Mucosa of gallbladder (tissue), 1 donor: ENCODE data around the gene SLC5A2. TPM values are rescaled to one million over a fixed set of nuclear protein-coding genes. Genes with fewer than 3 reads are reported as not detected.

Source experiments
- DNase-seq: peaks from one replicate; pipeline ENCODE4 v3.0.0-alpha.2; 2020; ENCODE audit warnings: low spot score
- total RNA-seq: library from RNA; stranded (reverse); gene quantifications from one replicate; pipeline ENCODE4 v1.2.1, GENCODE V29; 2021
- donor health status: DM: no; HTN: no; CAD: no.

SLC5A2 gene
- total RNA-seq, 1 donor from 2014 or later, result 3.7 TPM

DNA sequence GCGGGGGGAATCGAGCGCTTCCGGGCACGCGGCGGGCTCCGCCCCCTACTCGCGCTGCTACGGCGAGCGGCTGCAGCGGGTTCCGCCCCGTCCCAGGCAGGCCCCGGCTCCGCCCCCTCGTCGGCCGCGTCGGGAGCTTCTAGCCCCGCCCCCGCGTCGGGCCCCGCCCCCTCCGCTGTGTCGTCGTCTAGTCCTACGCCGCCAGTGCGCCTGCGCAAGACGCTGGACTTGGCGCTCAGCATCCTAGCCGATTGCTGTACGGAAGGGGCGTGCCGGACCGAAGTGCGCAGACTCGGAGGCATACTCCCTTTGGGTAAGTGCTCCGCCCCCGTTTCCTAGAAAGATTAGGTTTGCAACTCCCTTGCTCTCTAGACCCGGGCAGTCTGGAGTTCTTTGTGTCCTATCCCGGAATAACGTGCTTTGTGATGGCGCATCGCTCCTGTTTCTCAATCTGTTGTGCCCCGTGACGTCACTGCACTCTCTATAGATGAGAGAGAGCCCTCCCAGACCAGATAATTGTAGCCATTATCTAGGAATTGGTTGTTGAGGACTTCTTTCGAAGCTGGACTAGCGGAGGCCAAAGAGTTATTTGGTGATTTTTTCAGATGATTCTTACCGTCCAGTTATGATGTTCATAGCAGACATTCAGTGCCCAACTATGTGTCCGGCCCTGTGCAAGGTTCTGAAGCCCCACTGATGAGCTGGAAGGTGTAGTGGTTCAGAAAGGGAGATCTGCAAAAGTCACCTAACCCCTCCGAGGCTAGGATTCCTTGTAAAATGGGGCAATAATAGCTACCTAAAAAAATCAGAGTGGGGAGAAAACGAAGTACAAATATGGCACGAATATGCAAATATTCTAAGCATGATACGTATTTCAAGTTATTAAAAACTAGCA is 23.0 kb upstream of the SLC5A2 start:
- peak; percentile 100 for DNase-seq

DNA sequence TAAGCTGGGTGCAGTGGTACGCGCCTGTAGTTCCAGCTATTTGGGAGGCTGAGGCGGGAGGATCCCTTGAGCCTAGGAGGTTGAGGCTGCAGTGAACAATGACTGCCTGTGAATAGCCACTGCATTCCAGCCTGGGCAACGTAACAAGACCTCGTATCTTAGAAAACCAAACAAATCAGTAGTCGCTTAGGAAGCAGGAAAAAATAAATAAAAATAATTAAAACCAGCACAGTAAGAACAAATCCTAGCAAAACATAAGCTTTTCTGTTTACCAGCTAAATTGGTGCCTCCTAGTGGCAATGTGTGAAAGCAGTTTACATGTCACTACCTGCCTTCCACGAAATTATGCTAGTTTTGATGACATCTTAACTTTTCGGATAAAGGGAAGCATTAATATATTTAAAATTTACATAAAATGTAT is 22.3 kb upstream of the SLC5A2 start:
- DNase-seq, result no peak

DNA sequence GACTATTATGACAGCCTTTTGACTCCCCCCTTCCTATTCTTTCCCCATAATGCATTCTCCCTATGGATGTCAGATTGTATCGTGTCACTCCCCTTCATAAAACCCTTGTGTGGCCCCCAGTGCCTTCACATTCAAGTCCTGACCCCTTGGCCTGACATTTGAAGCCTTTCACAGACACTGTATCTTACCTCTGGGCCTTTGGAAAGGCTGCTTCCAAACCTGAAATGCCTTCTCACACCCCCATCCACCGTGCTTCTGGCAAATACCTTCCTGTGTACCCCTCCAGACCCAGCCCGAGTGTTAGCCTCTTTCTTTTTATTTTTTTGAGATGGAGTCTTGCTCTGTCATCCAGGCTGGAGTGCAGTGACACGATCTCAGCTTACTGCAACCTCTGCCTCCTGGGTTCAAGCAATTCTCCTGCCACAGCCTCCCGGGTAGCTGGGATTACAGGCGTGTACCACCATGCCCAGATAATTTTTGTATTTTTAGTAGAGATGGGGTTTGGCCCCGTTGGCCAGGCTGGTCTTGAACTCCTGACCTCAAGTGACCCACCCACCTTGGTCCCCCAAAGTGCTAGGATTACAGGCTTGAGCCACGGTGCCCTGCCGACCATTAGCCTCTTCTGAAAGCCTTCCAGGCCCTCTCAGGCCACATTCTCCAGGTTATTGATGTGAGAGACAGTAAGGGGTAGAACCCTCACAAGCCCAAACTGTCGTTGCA is 21.6 kb upstream of the SLC5A2 start:
- DNase-seq, result no peak

- DNase-seq, result no peak
Observed at GRCh38 chr16:31461921-31462804, 20.8 kb upstream of the SLC5A2 start.

DNA sequence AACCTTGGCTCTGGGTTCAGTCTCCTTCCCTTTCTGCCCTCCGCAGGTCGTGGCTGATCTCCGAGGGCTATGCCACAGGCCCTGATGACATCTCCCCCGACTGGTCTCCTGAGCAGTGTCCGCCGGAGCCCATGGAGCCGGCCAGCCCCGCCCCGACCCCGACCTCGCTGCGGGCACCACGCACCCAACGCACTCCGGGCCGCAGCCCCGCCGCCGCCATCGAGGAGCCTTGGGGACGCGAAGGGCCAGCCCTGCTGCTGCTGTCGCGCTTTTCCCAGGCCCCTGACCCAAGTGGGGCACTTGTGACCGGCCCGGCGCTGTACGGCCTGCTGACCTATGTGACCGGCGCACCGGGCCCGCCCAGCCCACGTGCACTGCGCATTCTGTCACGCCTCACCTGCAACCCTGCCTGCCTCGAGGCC is 18.6 kb upstream of the SLC5A2 start:
- no peak for DNase-seq

GRCh38 chr16:31464781-31465260 is 18.1 kb upstream of the SLC5A2 start:
- no peak for DNase-seq

- no peak for DNase-seq
Observed at GRCh38 chr16:31465788-31466370, 17.0 kb upstream of the SLC5A2 start.

GRCh38 chr16:31466381-31466841 is 16.5 kb upstream of the SLC5A2 start:
- DNase-seq, result no peak

- no peak for DNase-seq
Observed at GRCh38 chr16:31467151-31467773, 15.7 kb upstream of the SLC5A2 start.

DNA sequence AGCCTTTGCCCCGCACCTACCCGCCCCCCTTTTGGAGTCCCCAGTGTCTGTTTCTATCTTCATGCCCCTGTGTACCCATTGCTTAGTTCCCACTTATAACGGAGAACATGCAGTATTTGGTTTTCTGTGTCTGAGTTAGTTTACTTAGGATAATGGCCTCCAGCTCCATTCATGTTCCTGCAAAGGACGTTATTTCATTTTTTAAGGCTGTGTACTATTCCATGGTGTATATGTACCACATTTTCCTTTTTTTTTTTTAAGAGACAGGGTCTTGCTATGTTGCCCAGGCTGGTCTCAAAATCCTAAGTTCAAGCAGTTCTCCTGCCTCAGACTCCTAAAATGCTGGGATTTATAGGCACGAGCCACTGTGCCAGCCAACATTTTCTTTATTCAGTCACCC is 15.1 kb upstream of the SLC5A2 start:
- DNase-seq, result no peak

- no peak for DNase-seq
Observed at GRCh38 chr16:31470615-31471014, 12.3 kb upstream of the SLC5A2 start.

- no peak for DNase-seq
Observed at GRCh38 chr16:31471241-31471874, 11.6 kb upstream of the SLC5A2 start.

GRCh38 chr16:31471875-31472708 is 10.8 kb upstream of the SLC5A2 start, which contains the start of gene TGFB1I1:
TGFB1I1 (plus strand) TSS chr16:31472152; CDS start chr16:31472189, 37 bp downstream.
- DNase-seq, result peak; percentile 62

DNA sequence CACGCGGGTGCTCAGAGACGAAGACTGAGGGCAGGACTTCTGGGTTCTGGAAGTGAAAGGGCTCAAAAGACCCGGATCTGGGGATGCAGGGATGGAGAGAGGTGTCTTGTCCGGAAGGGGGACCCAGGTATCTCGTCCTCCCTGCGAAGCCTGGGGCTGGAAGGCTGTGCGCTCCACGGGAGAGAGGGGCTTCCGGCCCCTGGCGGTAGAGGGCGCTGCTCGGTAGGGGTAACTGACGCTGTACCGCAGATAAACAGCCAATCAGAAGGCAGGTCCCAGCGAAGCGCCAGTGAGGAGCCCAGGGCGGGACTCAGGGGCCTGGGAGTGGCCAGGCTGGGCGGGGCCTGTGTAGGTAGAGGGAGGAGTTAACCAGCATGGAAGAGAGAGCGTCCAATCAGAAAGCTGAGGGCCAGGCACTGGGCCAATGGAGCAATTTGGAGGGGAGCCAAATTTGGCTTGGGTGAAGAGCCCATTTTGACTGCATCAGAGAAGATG is 10.2 kb upstream of the SLC5A2 start:
- peak; percentile 83 for DNase-seq

DNA sequence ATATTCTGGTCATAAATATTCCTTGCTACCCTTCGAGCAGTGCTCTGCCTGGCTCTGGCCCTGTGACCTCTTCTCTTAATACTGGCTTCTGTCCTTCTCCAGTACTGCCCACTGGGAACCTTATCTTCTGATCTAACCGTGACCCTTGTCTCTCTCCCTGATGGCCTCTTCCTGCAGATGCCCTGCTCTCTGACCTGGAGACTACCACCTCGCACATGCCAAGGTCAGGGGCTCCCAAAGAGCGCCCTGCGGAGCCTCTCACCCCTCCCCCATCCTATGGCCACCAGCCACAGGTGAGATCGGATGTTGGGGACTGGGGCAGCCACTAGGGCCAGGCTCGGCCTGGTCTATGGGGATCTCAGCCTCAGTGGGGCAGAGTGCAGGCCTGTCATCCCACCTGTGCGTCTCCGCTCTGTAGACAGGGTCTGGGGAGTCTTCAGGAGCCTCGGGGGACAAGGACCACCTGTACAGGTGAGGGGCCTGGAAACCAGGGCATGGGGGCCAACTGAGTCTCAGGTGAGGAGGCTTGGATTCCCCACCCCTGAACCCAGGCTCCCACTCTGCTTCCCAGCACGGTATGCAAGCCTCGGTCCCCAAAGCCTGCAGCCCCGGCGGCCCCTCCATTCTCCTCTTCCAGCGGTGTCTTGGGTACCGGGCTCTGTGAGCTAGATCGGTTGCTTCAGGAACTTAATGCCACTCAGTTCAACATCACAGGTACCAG is 9.5 kb upstream of the SLC5A2 start:
- DNase-seq, result no peak

DNA sequence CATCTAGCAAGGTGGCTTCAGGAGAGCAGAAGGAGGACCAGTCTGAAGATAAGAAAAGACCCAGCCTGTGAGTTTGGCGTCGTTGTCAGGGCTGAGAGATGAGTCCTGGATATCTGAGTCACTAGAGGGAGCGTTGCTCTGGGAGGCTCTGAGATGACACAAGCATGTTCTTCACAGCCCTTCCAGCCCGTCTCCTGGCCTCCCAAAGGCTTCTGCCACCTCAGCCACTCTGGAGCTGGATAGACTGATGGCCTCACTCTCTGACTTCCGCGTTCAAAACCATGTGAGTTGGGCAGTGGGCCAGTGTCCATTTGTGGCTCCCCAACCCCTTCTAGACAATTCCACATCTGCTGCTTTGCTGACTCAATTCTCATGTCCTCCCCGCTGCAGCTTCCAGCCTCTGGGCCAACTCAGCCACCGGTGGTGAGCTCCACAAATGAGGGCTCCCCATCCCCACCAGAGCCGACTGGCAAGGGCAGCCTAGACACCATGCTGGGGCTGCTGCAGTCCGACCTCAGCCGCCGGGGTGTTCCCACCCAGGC is 8.7 kb upstream of the SLC5A2 start:
- DNase-seq, result no peak

GRCh38 chr16:31474773-31475738 is 7.9 kb upstream of the SLC5A2 start:
- DNase-seq, result no peak
